ENCODE results near the gene TMEM79.

TMEM79 gene

DNA sequence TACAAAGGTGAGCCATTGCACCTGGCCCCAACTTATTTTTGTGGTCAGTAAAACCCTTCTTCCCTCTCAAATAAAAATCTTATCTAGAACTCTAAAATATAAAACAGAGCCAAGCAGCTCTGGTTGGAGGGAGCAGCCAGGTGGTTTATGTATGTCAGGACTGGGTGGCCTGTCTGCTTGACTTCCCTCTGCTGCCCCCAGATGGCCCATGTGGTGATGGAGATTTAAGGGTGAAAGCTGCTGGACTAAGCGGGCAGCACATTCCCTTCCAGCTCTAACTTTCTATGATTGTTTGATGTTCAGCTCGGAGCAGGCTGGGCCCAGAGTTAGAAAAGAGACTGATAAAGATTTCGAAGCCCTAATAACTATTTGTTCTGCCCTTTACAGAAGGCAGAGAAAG is 24.3 kb upstream of the TMEM79 start:
- Histone ChIP-seq H2AFZ (ENCODE audit: low read length) (no peak overlapping the region), H4K20me1 (ENCODE audit: insufficient read depth, low read length, poor library complexity, severe bottlenecking) (no peaks in the 10 kb centered on the region), H3K27me3 (ENCODE audit: insufficient read depth, low read length, poor library complexity, severe bottlenecking) (no peaks in the 10 kb centered on the region), H3K4me2 (ENCODE audit: low read depth, low read length, poor library complexity, severe bottlenecking) (no peak overlapping the region), H3K79me2 (ENCODE audit: insufficient read depth, low read length) (no peaks in the 10 kb centered on the region), H3K4me3 (ENCODE audit: low read length, poor library complexity, severe bottlenecking) (no peak overlapping the region), H3K9me2 (replicated peaks; ENCODE audit: low read depth, low read length) (no peaks in the 10 kb centered on the region), H3F3A (ENCODE audit: low read depth) (no peaks in the 10 kb centered on the region), H3K36me3 (ENCODE audit: insufficient read depth, low read length) (peaks cover 75% of the 10 kb centered on the region; the same call in 1 of the 2 replicates), H3K9ac (ENCODE audit: low read depth, low read length, poor library complexity, severe bottlenecking) (no peak overlapping the region), H3K4me1 (ENCODE audit: insufficient read depth, low read length, poor library complexity, severe bottlenecking) (peaks cover 3% of the 10 kb centered on the region), H3K9me3 (ENCODE audit: insufficient read depth, low read depth, low read length) (no peaks in the 10 kb centered on the region)
- TF ChIP-seq, protein P1, sequence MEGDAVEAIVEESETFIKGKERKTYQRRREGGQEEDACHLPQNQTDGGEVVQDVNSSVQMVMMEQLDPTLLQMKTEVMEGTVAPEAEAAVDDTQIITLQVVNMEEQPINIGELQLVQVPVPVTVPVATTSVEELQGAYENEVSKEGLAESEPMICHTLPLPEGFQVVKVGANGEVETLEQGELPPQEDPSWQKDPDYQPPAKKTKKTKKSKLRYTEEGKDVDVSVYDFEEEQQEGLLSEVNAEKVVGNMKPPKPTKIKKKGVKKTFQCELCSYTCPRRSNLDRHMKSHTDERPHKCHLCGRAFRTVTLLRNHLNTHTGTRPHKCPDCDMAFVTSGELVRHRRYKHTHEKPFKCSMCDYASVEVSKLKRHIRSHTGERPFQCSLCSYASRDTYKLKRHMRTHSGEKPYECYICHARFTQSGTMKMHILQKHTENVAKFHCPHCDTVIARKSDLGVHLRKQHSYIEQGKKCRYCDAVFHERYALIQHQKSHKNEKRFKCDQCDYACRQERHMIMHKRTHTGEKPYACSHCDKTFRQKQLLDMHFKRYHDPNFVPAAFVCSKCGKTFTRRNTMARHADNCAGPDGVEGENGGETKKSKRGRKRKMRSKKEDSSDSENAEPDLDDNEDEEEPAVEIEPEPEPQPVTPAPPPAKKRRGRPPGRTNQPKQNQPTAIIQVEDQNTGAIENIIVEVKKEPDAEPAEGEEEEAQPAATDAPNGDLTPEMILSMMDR (conservative IDR thresholded peaks at IDR 0.05; ENCODE audit: low read length): peak; percentile 48
- TF ChIP-seq EZH2phosphoT487 (IDR thresholded peaks at IDR 0.05; ENCODE audit: borderline replicate concordance): no peak

DNA sequence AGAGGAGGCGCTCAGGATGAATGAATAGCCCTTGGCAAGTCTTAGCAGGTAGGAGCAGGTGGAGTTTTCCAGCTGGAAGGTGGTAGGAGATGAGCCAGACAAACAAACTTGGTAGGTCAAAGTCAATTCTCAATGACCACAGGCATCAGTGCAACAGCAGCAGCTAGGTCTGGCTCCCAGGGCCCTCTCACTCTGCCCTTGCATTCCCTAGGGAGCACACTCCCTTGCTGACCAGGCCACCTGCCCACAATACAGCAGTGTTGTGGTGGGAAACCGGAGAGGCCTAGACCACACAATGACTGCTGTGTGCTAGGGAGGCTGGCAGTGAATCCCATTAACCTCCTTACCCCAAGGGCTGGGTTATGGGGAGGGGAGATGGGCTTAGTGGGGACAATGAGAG is 23.2 kb upstream of the TMEM79 start:
- no peak for TF ChIP-seq EZH2phosphoT487 (IDR thresholded peaks at IDR 0.05; ENCODE audit: borderline replicate concordance)
- TF ChIP-seq, protein P1 (conservative IDR thresholded peaks at IDR 0.05; ENCODE audit: low read length): no peak
- Histone ChIP-seq H3K27me3 (ENCODE audit: insufficient read depth, low read length, poor library complexity, severe bottlenecking) (no peaks in the 10 kb centered on the region), H3F3A (ENCODE audit: low read depth) (no peaks in the 10 kb centered on the region), H3K4me2 (ENCODE audit: low read depth, low read length, poor library complexity, severe bottlenecking) (no peak overlapping the region), H3K79me2 (ENCODE audit: insufficient read depth, low read length) (no peaks in the 10 kb centered on the region), H3K9me3 (ENCODE audit: insufficient read depth, low read depth, low read length) (no peaks in the 10 kb centered on the region), H3K4me1 (ENCODE audit: insufficient read depth, low read length, poor library complexity, severe bottlenecking) (peaks cover 3% of the 10 kb centered on the region), H4K20me1 (ENCODE audit: insufficient read depth, low read length, poor library complexity, severe bottlenecking) (no peaks in the 10 kb centered on the region), H3K9ac (ENCODE audit: low read depth, low read length, poor library complexity, severe bottlenecking) (no peak overlapping the region), H3K36me3 (ENCODE audit: insufficient read depth, low read length) (peaks cover 86% of the 10 kb centered on the region; the same call in 1 of the 2 replicates), H3K9me2 (replicated peaks; ENCODE audit: low read depth, low read length) (no peaks in the 10 kb centered on the region), H3K4me3 (ENCODE audit: low read length, poor library complexity, severe bottlenecking) (no peak overlapping the region), H2AFZ (ENCODE audit: low read length) (no peak overlapping the region)

DNA sequence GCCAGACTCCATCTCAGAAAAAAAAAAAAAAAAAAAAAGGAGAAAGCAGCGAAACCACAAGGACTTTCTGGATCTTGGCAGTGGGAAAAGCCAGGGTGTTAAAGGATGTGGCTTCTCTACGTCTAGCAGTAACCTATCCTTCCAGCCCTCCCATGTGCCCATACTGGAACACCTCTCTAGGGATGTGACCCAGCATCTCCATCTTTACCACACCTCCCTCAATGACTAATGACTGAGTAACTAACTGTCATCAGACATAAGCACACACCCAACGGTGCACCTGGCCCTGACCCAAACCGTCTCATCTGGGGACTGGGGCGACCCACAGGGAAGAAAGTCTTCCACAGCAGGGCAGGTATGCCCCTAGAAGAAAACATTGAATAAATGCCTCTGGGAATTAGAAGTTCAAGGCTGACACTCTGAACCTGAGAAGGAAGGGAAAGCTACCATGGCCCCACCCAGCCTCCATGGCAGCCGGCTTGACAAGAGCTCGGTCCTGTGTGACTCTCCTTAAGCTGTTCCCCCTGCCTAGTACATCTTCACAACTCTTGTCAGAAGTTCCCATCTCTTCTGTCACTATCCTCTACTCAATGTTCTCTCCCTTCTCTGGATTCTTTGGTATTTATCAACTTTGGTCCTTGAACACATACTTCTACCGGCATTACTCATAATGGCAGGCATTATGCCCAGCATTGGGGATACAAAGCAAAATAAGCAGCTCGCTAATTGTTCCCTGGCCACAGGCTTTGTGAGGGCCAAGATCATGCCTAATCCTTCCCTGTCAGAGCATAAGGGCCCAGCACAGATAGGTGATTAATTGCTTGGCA is 21.5 kb upstream of the TMEM79 start:
- Histone ChIP-seq H4K20me1 (ENCODE audit: insufficient read depth, low read length, poor library complexity, severe bottlenecking) (no peaks in the 10 kb centered on the region), H3F3A (ENCODE audit: low read depth) (no peaks in the 10 kb centered on the region), H3K4me1 (ENCODE audit: insufficient read depth, low read length, poor library complexity, severe bottlenecking) (no peaks in the 10 kb centered on the region), H3K9ac (ENCODE audit: low read depth, low read length, poor library complexity, severe bottlenecking) (no peak overlapping the region), H3K9me3 (ENCODE audit: insufficient read depth, low read depth, low read length) (no peaks in the 10 kb centered on the region), H3K79me2 (ENCODE audit: insufficient read depth, low read length) (no peaks in the 10 kb centered on the region), H3K9me2 (replicated peaks; ENCODE audit: low read depth, low read length) (no peaks in the 10 kb centered on the region), H3K36me3 (ENCODE audit: insufficient read depth, low read length) (peaks cover 87% of the 10 kb centered on the region; the same call in 1 of the 2 replicates), H3K4me2 (ENCODE audit: low read depth, low read length, poor library complexity, severe bottlenecking) (no peak overlapping the region), H3K4me3 (ENCODE audit: low read length, poor library complexity, severe bottlenecking) (no peak overlapping the region), H2AFZ (ENCODE audit: low read length) (no peak overlapping the region), H3K27me3 (ENCODE audit: insufficient read depth, low read length, poor library complexity, severe bottlenecking) (no peaks in the 10 kb centered on the region)
- TF ChIP-seq, protein P1 (conservative IDR thresholded peaks at IDR 0.05; ENCODE audit: low read length): no peak
- no peak for TF ChIP-seq EZH2phosphoT487 (IDR thresholded peaks at IDR 0.05; ENCODE audit: borderline replicate concordance)
